Glomerular endothelial cell (primary cell): ENCODE data around the gene MRPL45. TPM values are rescaled to one million over a fixed set of nuclear protein-coding genes. Genes with fewer than 3 reads are reported as not detected.
A peak's percentile ranks its signal among the peaks of the same experiment; 100 is the strongest.

Source experiments
- DNase-seq: peaks from one replicate; pipeline ENCODE4 v3.0.0-alpha.2; 2011; ENCODE audit warnings: low read depth, low spot score; ENCODE audit errors: extremely low read depth
- total RNA-seq: library from RNA; depleted of rRNA; stranded (reverse); fragments of >200 nt; gene quantifications from 2 replicates; pipeline ENCODE4 v1.2.3, GENCODE V29; 2015

The MRPL45 gene
- total RNA-seq, 1 donor from 2014 or later = 24.4 TPM

- DNase-seq = no peak
Measured at GRCh38 chr17:38343608-38344419, 46.8 kb downstream of the MRPL45 start, which contains the start of gene GPR179. TSS of gene GPR179 (minus strand) at chr17:38343956. CDS start at chr17:38343789, 167 bp downstream.

GRCh38 chr17:38344420-38344745, 47.4 kb downstream of the MRPL45 start:
- no peak for DNase-seq

- DNase-seq = no peak
Measured at GRCh38 chr17:38345743-38346142, 48.8 kb downstream of the MRPL45 start.

GRCh38 chr17:38349097-38349730, 52.2 kb downstream of the MRPL45 start:
- peak; percentile 64 for DNase-seq

- DNase-seq = no peak
Measured at GRCh38 chr17:38350035-38350434, 53.1 kb downstream of the MRPL45 start.

GRCh38 chr17:38351412-38352222, 54.6 kb downstream of the MRPL45 start, which contains the start of gene SOCS7:
TSS of gene SOCS7 (plus strand) at chr17:38351844. CDS start at chr17:38352053, 209 bp downstream.
- no peak for DNase-seq

- no peak for DNase-seq
Measured at GRCh38 chr17:38352245-38353085, 55.5 kb downstream of the MRPL45 start.

- DNase-seq = no peak
Measured at GRCh38 chr17:38353086-38353604, 56.2 kb downstream of the MRPL45 start.

GRCh38 chr17:38353668-38354067, 56.7 kb downstream of the MRPL45 start:
- no peak for DNase-seq

- no peak for DNase-seq
Measured at GRCh38 chr17:38354466-38354865, 57.5 kb downstream of the MRPL45 start.

- no peak for DNase-seq
Measured at GRCh38 chr17:38355251-38355650, 58.3 kb downstream of the MRPL45 start.

- DNase-seq = no peak
Measured at GRCh38 chr17:38357486-38358123, 60.6 kb downstream of the MRPL45 start.

- no peak for DNase-seq
Measured at GRCh38 chr17:38358586-38359513, 61.9 kb downstream of the MRPL45 start.

- DNase-seq = no peak
Measured at GRCh38 chr17:38361694-38362465, 64.9 kb downstream of the MRPL45 start.

GRCh38 chr17:38363016-38363415, 66.0 kb downstream of the MRPL45 start:
- DNase-seq = no peak

- DNase-seq = no peak
Measured at GRCh38 chr17:38364741-38365140, 67.8 kb downstream of the MRPL45 start.

GRCh38 chr17:38369124-38369886, 72.3 kb downstream of the MRPL45 start:
- no peak for DNase-seq
